ENCODE measurements around the gene KCNRG. TPM values are rescaled to one million over a fixed set of nuclear protein-coding genes. Genes with fewer than 3 reads are reported as not detected.

Gene KCNRG
- total and polyA plus RNA-seq, 2 of the 4 experiments (the other 2 are of a cell fraction): 0.51 to 2.7 TPM

GRCh38 chr13:50069261-50069660 is 54.0 kb downstream of the KCNRG start:
- Histone ChIP-seq H3K56ac (ENCODE audit: extremely low read depth, insufficient read depth, low read length) (no peak overlapping the region), H3K9me1 (ENCODE audit: insufficient read depth, low read length) (peaks cover 4% of the 10 kb centered on the region), H3K18ac (ENCODE audit: low read depth, low read length) (no peak overlapping the region), H2AK5ac (ENCODE audit: low read depth, low read length) (no peak overlapping the region), H2AK9ac (replicated peaks; ENCODE audit: low read depth, low read length, poor library complexity) (no peak overlapping the region), H2BK5ac (ENCODE audit: low read depth, low read length, poor library complexity, severe bottlenecking) (peak overlapping the region; percentile 77), H4K5ac (ENCODE audit: low read depth, low read length) (no peak overlapping the region), H2BK15ac (ENCODE audit: low read depth, low read length) (no peak overlapping the region), H3K14ac (replicated peaks; ENCODE audit: low read depth, low read length) (no peak overlapping the region), H2BK120ac (ENCODE audit: low read depth, low read length) (no peak overlapping the region), H3K27me3 (ENCODE audit: control insufficient read depth, insufficient read depth, low read length) (no peaks in the 10 kb centered on the region), H3K79me1 (ENCODE audit: low read depth in 1 of 2, low read length in 2 of 2) (peaks cover 8 to 20% of the 10 kb centered on the region in 2 experiments; a peak in 3 of 4 replicates), H3K4me3 (ENCODE audit: insufficient read depth, low read depth, low read length) (no peak overlapping the region), H3K36me3 (ENCODE audit: control insufficient read depth, insufficient read depth, low read length) (peaks cover 16% of the 10 kb centered on the region), H3K9me3 (ENCODE audit: control insufficient read depth, insufficient read depth, low read length) (no peaks in the 10 kb centered on the region), H2AFZ (replicated peaks; ENCODE audit: low read length, poor library complexity) (no peak overlapping the region), H3K4me1 (ENCODE audit: control insufficient read depth, insufficient read depth, low read length) (peaks cover 3% of the 10 kb centered on the region; the same call in 1 of the 2 replicates), H4K8ac (ENCODE audit: low read depth in 2 of 2, low read length in 2 of 2) (no peak overlapping the region), H3K4me2 (ENCODE audit: low read depth, low read length) (no peak overlapping the region), H3K4ac (ENCODE audit: low read depth, low read length) (no peak overlapping the region), H4K91ac (ENCODE audit: insufficient read depth, low read depth, low read length) (no peak overlapping the region), H2BK20ac (ENCODE audit: low read depth, low read length) (no peak overlapping the region), H4K20me1 (ENCODE audit: insufficient read depth, low read length) (peaks cover 7% of the 10 kb centered on the region; the same call in 1 of the 2 replicates), H3K23ac (ENCODE audit: low read depth, low read length) (no peak overlapping the region), H3K27ac (ENCODE audit: insufficient read depth, low read length) (peak overlapping the region; percentile 67; the same call in 1 of the 2 replicates), H3K9ac (ENCODE audit: low read depth, low read length) (no peak overlapping the region)
- POLR2A ChIA-PET (ENCODE audit: unreplicated experiment): no interaction called here
- in situ Hi-C loops (cut with MboI; ENCODE audit: low sequenced_read_pairs): no loop called here
- whole genome bisulfite sequencing, 2 experiments (ENCODE audit: extremely low coverage in 2 of 2, insufficient read length in 1 of 2): no CpG with 5 or more reads among the region's 1 CpG
- no TSS peak for BruUV-seq (replicated peaks)
- TF ChIP-seq ELK1 (IDR thresholded peaks at IDR 0.05; ENCODE audit: borderline replicate concordance, low read depth, low read length) (no peak), CEBPB (IDR thresholded peaks at IDR 0.05; ENCODE audit: low read depth, low read length) (peak; percentile 87), USF2 (IDR thresholded peaks at IDR 0.05; ENCODE audit: low read depth, low read length) (0 out of 2 replicates have a peak, but pooled peaks have one; percentile 25)
- intact Hi-C loops (cut with micrococcal nuclease): no loop called here
- DNase-seq (peak; percentile 52), ATAC-seq (ENCODE audit: low read depth) (no peak)
- dilution Hi-C loops (cut with HindIII; ENCODE audit: low sequenced_read_pairs, unreplicated experiment): no loop called here
- CTCF ChIA-PET: interaction anchor here (0.8 kb wide), 1 partner anchor 24 kb away, joined by 3 read pairs; no protein-coding TSS in a partner anchor

All from IMR-90 (cell line).